GM12864 (cell line): Measurements from ENCODE around the gene LOXL1.

ENCODE experiments used
- DNase-seq: peaks from one replicate; pipeline ENCODE4 v3.0.0-alpha.2; 2011; ENCODE audit warnings: low read depth
- H3K4me3 ChIP-seq: 2 replicates; pipeline ENCODE4 v1.5.1; 2011; ENCODE audit warnings: mild to moderate bottlenecking, low read depth, low read length, control low read depth
- CTCF ChIP-seq: IDR thresholded peaks from 2 replicates; pipeline ENCODE4 v1.5.1; 2011; ENCODE audit warnings: low read depth, mild to moderate bottlenecking, moderate library complexity, low read length, control low read depth, inconsistent platforms; ENCODE audit errors: missing control alignments

Gene LOXL1

GRCh38 chr15:73940061-73940981 lies 14.1 kb downstream of the LOXL1 start:
- H3K4me3 ChIP-seq: no peak overlapping the region
- no peak for DNase-seq
- no peak for TF ChIP-seq CTCF

GRCh38 chr15:73941044-73941443 lies 14.8 kb downstream of the LOXL1 start:
- DNase-seq: no peak
- no peak for TF ChIP-seq CTCF

GRCh38 chr15:73941449-73941848 lies 15.2 kb downstream of the LOXL1 start:
- H3K4me3 ChIP-seq: no peak overlapping the region
- TF ChIP-seq CTCF: no peak
- DNase-seq: no peak

More at GRCh38 chr15:73941044-73941443, 14.8 kb downstream of the LOXL1 start:
- H3K4me3 ChIP-seq: no peak overlapping the region

GRCh38 chr15:73941871-73942635 lies 15.8 kb downstream of the LOXL1 start:
- H3K4me3 ChIP-seq: no peak overlapping the region
- no peak for DNase-seq
- no peak for TF ChIP-seq CTCF

GRCh38 chr15:73942751-73943270 lies 16.5 kb downstream of the LOXL1 start:
- no peak for TF ChIP-seq CTCF
- no peak overlapping the region for H3K4me3 ChIP-seq
- no peak for DNase-seq

GRCh38 chr15:73944161-73945129 lies 18.2 kb downstream of the LOXL1 start:
- no peak overlapping the region for H3K4me3 ChIP-seq
- DNase-seq: no peak

More at GRCh38 chr15:73944161-73945129, 18.2 kb downstream of the LOXL1 start:
- no peak for TF ChIP-seq CTCF
